Measurements from ENCODE around the gene GLG1.

Gene GLG1

DNA sequence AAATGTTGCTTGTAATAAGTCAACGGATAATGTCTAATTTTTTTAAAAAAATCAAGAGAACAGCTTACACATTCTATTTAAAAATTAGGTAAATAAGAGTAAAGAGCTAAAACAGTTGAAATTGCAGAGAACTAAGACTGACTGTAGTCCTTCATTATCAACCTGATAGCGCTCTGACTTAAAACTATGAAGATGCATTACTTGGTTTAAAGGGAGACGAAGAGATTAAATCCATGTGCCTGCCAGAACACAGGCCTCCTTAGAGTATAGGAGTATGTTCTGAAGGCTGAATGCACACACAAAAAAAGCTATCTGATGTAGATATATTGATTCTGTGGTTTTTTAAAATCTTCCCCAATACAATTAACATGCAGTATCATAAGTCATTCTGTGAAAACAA lies 28.5 kb downstream of the GLG1 start:
- DNase-seq (ENCODE audit: low read depth, low spot score) = no peak
- H3K4me3 ChIP-seq (ENCODE audit: low read depth, low read length) = no peak overlapping the region
- no peak for TF ChIP-seq CTCF (IDR thresholded peaks at IDR 0.05; ENCODE audit: low read depth, low read length)
- in situ Hi-C loops (cut with HindIII; ENCODE audit: low sequenced_read_pairs) = no loop called here

DNA sequence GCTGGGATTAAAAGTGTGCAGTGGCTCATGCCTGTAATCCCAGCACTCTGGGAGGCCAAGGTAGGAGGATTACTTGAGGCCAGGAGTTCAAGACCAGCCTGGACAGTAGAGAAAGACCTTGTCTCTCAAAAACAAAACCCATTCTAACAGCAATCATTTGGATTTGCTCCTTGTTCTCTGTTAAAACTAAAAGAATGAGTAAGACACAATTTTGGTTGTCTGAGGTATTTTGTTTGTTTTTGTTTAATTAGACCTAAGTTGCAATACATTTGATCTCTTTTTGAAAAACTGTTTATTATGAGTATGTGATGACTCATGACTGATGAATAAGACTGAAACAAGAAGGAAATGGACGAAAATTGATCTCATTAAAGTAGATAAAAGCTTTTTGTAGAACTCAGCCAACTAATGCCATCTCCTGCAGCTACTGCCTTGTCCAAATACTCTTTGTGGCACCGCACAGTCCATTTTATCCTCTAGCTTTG lies 29.0 kb downstream of the GLG1 start:
- no peak for TF ChIP-seq CTCF (IDR thresholded peaks at IDR 0.05; ENCODE audit: low read depth, low read length)
- in situ Hi-C loops (cut with HindIII; ENCODE audit: low sequenced_read_pairs) = no loop called here
- peak; percentile 74 for DNase-seq (ENCODE audit: low read depth, low spot score)
- H3K4me3 ChIP-seq (ENCODE audit: low read depth, low read length) = no peak overlapping the region

DNA sequence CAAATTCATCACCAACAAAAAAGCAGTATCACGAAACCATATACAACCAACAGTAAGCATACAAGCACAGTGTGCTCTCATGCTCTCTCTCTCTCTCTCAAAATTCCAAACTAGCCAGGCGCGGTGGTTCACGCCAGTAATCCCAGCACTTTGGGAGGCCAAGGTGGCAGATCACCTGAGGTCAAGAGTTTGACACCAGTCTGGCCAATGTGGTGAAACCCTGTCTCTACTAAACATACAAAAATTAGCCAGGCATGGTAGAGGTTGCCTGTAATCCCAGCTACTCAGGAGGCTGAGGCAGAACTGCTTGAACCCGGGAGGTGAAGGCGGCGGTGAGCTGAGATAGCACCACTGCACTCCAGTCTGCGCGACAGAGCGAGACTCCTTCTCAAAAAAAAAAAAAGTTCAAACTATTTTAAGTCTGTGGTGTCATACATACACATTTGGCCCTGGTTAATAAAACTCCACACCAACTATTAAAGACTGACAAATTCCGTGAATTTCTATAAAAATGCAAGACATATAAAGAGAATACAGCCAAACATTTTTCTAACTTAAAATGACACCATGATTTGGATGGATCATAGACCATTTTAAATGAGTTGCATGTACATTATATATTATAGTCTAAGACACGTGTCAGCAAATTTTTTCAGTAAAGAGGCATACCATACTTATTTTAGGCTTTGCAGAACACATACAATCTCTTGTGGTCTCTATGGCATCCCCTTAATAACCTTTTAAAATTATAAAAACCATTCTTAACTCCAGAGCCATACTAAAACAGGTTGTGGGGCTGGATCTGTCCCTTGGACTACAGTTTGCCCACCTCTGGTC lies 30.9 kb downstream of the GLG1 start:
- TF ChIP-seq CTCF (IDR thresholded peaks at IDR 0.05; ENCODE audit: low read depth, low read length) = no peak
- in situ Hi-C loops (cut with HindIII; ENCODE audit: low sequenced_read_pairs) = no loop called here
- H3K4me3 ChIP-seq (ENCODE audit: low read depth, low read length) = no peak overlapping the region
- DNase-seq (ENCODE audit: low read depth, low spot score) = no peak

- in situ Hi-C loops (cut with HindIII; ENCODE audit: low sequenced_read_pairs) = no loop called here
- DNase-seq (ENCODE audit: low read depth, low spot score) = no peak
Observed at GRCh38 chr16:74575175-74575806, 31.6 kb downstream of the GLG1 start.

DNA sequence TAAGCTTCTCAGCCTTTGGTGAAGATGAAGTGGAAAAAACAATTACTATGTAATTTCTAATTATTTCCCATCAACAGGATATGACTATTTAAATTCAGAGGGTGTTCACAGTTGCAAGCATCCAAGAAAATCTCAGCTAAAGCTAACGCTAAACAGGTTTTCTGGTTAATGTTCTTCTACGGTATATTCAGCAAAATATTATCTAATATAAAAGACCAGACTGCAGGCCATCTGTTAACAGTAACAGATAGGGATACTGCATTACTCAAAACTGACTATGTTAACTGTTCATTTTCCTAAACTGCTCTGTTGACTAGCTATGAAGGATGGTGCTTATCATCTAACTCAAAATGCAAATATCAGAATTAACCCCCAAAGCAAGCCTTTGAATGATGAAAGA lies 32.8 kb downstream of the GLG1 start:
- in situ Hi-C loops (cut with HindIII; ENCODE audit: low sequenced_read_pairs) = no loop called here
- no peak overlapping the region for H3K4me3 ChIP-seq (ENCODE audit: low read depth, low read length)
- TF ChIP-seq CTCF (IDR thresholded peaks at IDR 0.05; ENCODE audit: low read depth, low read length) = no peak
- no peak for DNase-seq (ENCODE audit: low read depth, low spot score)

More at GRCh38 chr16:74575175-74575806, 31.6 kb downstream of the GLG1 start:
- no peak for TF ChIP-seq CTCF (IDR thresholded peaks at IDR 0.05; ENCODE audit: low read depth, low read length)
- H3K4me3 ChIP-seq (ENCODE audit: low read depth, low read length) = no peak overlapping the region

GRCh38 chr16:74573622-74574021 lies 33.3 kb downstream of the GLG1 start:
- in situ Hi-C loops (cut with HindIII; ENCODE audit: low sequenced_read_pairs) = no loop called here
- no peak for TF ChIP-seq CTCF (IDR thresholded peaks at IDR 0.05; ENCODE audit: low read depth, low read length)
- H3K4me3 ChIP-seq (ENCODE audit: low read depth, low read length) = no peak overlapping the region
- DNase-seq (ENCODE audit: low read depth, low spot score) = no peak

All from astrocyte of the spinal cord (primary cell).